ENCODE results near the gene THSD7A. TPM values are rescaled to one million over a fixed set of nuclear protein-coding genes. Genes with fewer than 3 reads are reported as not detected.

The THSD7A gene
- total RNA-seq, 1 donor from 2014 or later, result 21.6 TPM

DNA sequence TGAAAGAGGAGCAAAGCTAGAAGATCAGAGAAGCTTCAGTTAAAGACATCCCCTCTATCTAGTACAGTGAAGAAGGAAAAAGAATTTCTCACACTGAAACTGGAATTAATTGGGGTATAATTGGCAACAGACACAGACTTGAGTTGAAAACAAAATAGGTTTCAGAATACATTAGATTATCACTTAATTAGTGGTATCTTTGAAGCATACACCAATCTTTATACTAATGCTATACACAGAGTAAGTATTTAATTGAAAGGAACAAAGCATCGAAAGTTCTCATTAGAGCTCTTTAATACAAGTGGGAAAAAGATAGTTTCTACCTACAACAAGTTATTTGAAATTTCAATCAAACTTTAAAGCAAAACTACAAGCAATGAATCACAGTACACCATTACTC, 128.2 kb downstream of the THSD7A start:
- DNase-seq (ENCODE audit: low spot score), result no peak

DNA sequence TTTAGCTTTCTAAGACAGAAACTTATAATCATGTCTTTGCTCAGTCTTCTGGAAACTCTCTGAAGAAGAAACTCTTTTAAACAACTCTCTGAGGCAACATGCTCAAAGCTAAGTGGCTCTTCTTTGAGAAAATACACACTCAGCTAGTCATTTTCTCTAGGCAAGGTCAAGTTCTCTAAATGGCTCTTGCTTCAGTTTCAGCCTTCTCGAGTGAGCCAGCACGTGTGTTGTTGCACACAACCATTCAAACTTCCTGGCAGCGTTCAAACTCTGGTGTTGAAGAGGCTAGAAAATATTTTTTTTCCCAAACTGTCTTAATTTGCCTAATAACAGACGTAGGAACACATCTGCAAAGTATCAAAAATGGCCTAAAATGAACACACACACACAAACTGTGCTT, 129.1 kb downstream of the THSD7A start:
- DNase-seq (ENCODE audit: low spot score), result no peak

GRCh38 chr7:11701829-11702560, 130.0 kb downstream of the THSD7A start:
- DNase-seq (ENCODE audit: low spot score), result no peak

- DNase-seq (ENCODE audit: low spot score), result no peak
Observed at GRCh38 chr7:11699666-11700065, 132.3 kb downstream of the THSD7A start.

DNA sequence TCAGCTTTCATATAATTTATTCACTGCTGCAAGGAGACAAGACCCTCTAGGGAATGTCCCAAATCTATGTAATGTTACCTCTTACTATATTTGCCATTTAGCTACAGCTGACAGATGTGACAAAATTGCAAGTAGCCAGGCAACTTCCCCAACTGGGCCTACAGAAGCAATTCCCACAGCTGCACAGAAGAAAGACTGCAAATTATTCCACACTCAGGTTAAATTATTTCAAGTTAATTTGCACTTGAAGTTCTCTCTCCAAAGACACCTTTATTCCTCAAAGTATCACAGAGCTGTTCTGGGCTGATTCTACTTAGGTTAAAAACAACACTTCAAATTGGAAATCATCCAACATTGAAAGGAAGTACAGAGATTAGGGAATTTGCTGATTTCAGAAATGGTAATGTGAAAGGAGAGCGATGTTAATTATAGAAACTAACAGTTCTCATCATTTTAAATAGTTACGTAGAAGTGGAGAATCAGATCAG, 133.6 kb downstream of the THSD7A start:
- no peak for DNase-seq (ENCODE audit: low spot score)

- DNase-seq (ENCODE audit: low spot score), result no peak
Observed at GRCh38 chr7:11690395-11690794, 141.6 kb downstream of the THSD7A start.

DNA sequence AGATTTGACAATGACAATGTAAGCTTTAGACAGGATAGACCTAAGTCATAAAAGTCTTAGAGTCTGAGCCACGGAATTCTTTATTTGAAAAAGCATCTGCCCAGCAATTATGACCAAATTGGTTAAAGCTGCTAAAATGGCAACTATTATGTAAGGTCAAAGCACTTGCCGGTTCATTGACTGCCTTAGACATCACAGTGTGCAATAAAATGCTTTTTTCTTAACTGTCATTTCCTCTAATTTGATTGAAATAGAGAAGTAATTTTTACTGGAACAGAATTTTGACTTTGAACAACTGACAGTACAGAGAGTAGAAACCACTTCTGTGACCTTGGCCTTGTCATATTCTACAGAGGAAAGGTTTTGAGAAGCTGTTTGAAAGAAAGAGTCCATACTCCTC, 142.9 kb downstream of the THSD7A start:
- no peak for DNase-seq (ENCODE audit: low spot score)

DNA sequence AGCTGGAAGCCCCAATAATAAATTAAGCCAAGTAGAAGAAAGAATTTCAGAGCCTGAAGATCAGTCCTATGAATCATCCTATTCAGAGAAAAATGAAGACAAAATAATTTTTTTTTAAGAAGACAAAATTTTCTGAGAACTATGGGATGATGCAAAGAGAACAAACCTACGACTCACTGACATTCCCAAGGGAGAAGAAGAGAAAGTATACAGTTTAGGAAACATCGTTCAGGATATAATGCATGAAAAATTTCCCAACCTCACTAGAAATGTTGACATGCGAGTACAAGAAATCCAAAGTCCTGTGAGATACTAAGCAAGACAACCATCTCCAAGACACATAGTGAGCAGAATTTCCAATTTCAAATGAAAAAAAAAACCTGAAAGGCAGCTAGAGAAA, 150.5 kb downstream of the THSD7A start:
- no peak for DNase-seq (ENCODE audit: low spot score)

DNA sequence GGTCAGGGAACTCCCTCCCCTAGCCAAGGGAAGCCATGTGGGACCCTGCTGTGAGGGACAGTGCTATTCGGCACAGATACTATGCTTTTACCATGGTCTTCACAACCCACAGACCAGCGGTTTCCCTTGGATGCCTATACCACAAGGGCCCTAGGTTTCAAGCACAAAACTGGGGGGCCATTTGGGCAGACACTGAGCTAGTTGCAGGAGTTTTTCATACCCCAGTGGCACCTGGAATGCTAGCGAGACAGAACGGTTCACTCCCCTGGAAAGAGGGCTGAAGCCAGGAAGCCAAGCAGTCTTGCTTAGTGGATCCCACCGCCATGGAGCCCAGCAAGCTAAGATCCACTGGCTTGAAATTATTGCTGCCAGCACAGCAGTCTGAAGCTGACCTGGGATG, 156.8 kb downstream of the THSD7A start:
- no peak for DNase-seq (ENCODE audit: low spot score)

DNA sequence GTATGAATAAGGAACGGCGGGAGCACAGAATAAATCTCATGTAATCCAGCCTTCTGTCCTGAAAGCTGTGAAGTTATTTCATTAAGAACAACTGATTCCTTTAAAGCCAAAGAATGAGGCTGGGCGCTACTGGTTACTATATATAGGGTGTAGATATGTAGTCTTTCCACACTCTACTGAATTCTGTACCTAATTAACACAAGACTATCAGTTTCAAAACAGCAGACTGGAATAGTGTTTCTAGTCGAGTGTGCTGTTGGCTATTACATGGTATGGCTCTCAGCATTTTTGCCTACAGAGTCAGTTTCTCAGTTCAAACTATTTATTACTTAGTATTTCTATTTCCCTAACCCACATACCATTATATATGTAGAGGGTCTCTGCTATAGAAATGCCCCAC, 163.3 kb downstream of the THSD7A start:
- no peak for DNase-seq (ENCODE audit: low spot score)

- no peak for DNase-seq (ENCODE audit: low spot score)
Observed at GRCh38 chr7:11667810-11668185, 164.2 kb downstream of the THSD7A start.

GRCh38 chr7:11667071-11667809, 164.8 kb downstream of the THSD7A start:
- DNase-seq (ENCODE audit: low spot score), result no peak

DNA sequence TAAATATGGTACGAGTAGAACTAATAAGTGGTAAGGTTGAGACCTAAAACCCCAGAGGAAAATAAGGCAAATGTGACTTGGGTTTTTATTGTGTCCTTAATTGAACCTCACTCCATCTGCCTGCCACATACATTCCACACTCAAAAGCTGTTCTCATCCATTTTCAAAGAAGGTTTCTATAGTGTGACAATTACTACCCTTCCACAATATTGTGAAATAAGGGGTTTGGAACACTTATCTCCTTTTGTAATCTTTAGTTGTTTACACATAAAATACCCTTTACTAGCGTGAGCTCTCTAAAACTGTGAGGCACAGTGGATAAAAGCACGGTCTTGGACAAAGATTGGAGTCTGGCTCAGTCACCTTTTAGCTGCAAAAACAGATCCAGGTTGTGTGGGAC, 166.6 kb downstream of the THSD7A start:
- no peak for DNase-seq (ENCODE audit: low spot score)

DNA sequence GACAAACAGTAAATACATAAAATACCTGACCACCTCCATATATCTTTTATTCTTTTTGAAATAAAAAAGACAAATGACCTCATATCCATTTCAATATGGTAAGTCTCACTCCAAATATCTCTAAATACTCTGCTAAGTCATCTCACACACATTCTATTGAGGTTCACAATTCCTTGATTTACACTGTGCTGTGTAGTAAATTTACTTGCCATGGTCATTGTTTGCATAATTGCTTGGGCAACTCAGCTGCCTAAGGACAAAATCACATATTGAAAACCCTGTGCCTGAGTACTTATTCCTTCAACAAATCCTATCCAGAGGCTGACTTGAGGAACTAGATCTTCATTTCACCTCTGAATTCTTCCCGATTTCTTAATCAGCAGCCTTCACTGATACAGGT, 176.4 kb downstream of the THSD7A start:
- DNase-seq (ENCODE audit: low spot score), result no peak

- no peak for DNase-seq (ENCODE audit: low spot score)
Observed at GRCh38 chr7:11655163-11655562, 176.8 kb downstream of the THSD7A start.

- DNase-seq (ENCODE audit: low spot score), result no peak
Observed at GRCh38 chr7:11650500-11650899, 181.5 kb downstream of the THSD7A start.

DNA sequence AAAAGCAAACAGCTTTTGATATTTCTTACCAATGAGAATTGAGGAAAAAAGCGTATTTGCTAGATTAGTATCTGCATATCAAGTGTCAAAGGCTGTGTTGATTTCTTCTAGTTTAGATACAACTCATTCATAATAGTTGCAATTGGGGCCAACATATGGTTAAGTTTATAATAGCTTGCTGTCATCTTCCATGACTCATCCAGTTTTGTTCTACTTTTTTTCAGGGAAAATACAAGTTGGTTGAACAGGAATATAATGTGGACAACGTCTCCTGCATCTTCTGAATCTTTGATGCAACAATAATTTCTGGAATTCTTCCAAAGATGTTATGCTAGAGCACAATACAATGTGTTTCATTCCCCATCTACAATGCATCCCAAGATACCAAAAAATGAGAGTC, 182.0 kb downstream of the THSD7A start:
- no peak for DNase-seq (ENCODE audit: low spot score)

- DNase-seq (ENCODE audit: low spot score), result no peak
Observed at GRCh38 chr7:11648980-11649379, 183.0 kb downstream of the THSD7A start.

- no peak for DNase-seq (ENCODE audit: low spot score)
Observed at GRCh38 chr7:11648101-11648500, 183.9 kb downstream of the THSD7A start.

GRCh38 chr7:11642841-11643240, 189.2 kb downstream of the THSD7A start:
- no peak for DNase-seq (ENCODE audit: low spot score)

DNA sequence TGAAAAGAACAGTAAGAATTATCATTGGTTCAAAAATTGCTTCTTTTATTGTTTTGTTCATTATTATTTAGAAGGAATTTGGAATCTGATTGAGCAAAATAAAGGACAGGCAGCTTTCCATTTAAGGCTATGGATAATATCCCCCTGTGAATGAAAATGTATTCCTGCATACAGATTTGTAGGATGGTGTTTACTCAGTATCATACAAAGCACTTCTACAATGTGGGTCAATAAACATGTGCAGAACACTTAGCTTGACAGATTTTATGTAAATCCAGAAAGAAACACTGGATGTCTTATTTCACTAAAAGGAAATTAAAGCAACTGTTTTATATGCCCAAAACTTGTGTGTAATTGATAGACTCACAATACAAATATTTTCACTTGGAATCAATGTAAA, 189.7 kb downstream of the THSD7A start:
- DNase-seq (ENCODE audit: low spot score), result no peak

DNA sequence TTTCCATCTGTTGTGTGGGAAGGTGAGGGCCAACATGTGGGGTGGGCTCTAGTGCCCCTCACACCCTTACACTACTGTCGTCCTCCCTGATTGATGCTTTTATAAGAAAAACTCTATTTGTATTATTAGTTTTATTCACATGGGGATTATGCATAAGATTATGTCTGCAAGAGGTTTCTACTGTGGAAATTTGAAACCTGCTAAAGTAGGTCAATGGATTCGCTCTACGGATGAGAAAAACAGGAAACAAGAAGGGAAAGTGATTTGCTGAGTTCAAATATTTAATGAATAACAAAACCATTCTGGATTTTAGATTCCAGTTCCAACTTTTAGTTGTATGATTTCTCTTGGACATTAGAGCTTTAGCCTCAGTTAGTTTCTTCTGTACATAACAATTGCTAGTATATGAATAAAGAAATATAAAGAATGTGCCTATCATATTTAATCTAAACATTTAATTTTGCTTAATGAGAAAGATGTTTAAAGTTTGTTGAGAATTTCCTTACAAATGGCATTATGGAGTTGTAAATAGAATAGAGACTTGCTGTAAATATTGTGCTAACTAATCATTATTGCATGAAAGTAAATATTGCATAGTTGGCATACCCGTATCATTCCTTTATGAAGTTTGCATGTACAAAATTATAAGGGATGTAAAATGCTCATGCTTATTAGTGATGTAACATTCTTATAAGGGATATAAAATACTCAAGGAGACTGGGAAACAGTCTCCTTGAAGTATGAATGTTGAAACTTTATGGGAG, 193.8 kb downstream of the THSD7A start:
- DNase-seq (ENCODE audit: low spot score), result no peak

GRCh38 chr7:11636274-11636673, 195.7 kb downstream of the THSD7A start:
- DNase-seq (ENCODE audit: low spot score), result no peak

All from ureter (tissue), 1 donor.